ENCODE data around the gene SMARCB1.

SMARCB1 gene

GRCh38 chr22:23774114-23774921 is 12.4 kb upstream of the SMARCB1 start:
- Histone ChIP-seq H3K4me3 (replicated peaks; ENCODE audit: low read depth, low read length) (no peak overlapping the region), H3K27me3 (replicated peaks; ENCODE audit: control insufficient read depth, insufficient read depth, low read length) (no peaks in the 10 kb centered on the region; the same call in 1 of the 2 replicates), H3K36me3 (ENCODE audit: control insufficient read depth, insufficient read depth, low read length) (no peaks in the 10 kb centered on the region)
- TF ChIP-seq, protein P1, sequence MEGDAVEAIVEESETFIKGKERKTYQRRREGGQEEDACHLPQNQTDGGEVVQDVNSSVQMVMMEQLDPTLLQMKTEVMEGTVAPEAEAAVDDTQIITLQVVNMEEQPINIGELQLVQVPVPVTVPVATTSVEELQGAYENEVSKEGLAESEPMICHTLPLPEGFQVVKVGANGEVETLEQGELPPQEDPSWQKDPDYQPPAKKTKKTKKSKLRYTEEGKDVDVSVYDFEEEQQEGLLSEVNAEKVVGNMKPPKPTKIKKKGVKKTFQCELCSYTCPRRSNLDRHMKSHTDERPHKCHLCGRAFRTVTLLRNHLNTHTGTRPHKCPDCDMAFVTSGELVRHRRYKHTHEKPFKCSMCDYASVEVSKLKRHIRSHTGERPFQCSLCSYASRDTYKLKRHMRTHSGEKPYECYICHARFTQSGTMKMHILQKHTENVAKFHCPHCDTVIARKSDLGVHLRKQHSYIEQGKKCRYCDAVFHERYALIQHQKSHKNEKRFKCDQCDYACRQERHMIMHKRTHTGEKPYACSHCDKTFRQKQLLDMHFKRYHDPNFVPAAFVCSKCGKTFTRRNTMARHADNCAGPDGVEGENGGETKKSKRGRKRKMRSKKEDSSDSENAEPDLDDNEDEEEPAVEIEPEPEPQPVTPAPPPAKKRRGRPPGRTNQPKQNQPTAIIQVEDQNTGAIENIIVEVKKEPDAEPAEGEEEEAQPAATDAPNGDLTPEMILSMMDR (IDR thresholded peaks at IDR 0.05; ENCODE audit: insufficient read depth, low read length, poor library complexity, severe bottlenecking), result no peak
- DNase-seq (ENCODE audit: extremely low read depth, insufficient read length), result no peak

DNA sequence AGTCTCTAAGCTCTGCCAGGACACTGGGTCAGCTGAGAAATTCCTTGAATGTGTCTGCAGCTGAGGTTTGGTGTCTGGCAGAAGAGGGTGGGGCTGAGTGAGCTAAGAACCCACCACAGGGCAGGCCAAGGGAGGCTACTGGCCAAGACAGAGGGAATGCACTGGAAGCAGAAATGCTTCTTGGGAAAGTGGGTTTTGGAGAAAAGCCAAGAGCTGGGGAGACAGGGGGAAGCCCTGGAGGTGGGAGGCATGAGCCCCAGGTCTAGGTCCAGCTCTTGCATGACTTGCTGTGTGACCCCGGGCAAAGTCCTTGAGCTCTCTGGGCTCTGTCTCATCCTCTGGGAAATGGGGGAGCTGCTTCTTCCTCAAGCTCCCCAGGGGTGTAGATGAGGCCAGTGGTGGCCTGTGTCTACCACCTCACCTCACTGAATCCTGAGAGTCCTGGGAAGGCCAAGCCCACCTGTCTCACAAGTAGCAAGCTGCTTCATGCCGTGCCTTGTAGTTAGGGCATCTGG is 11.8 kb upstream of the SMARCB1 start:
- Histone ChIP-seq H3K36me3 (ENCODE audit: control insufficient read depth, insufficient read depth, low read length) (no peaks in the 10 kb centered on the region), H3K4me3 (replicated peaks; ENCODE audit: low read depth, low read length) (no peak overlapping the region), H3K27me3 (replicated peaks; ENCODE audit: control insufficient read depth, insufficient read depth, low read length) (no peaks in the 10 kb centered on the region; the same call in 1 of the 2 replicates)
- TF ChIP-seq, protein P1 (IDR thresholded peaks at IDR 0.05; ENCODE audit: insufficient read depth, low read length, poor library complexity, severe bottlenecking), result no peak
- no peak for DNase-seq (ENCODE audit: extremely low read depth, insufficient read length)

GRCh38 chr22:23775779-23776375 is 10.9 kb upstream of the SMARCB1 start:
- Histone ChIP-seq H3K27me3 (replicated peaks; ENCODE audit: control insufficient read depth, insufficient read depth, low read length) (no peaks in the 10 kb centered on the region; the same call in 1 of the 2 replicates), H3K4me3 (replicated peaks; ENCODE audit: low read depth, low read length) (no peak overlapping the region), H3K36me3 (ENCODE audit: control insufficient read depth, insufficient read depth, low read length) (no peaks in the 10 kb centered on the region)
- TF ChIP-seq, protein P1 (IDR thresholded peaks at IDR 0.05; ENCODE audit: insufficient read depth, low read length, poor library complexity, severe bottlenecking), result no peak
- no peak for DNase-seq (ENCODE audit: extremely low read depth, insufficient read length)

DNA sequence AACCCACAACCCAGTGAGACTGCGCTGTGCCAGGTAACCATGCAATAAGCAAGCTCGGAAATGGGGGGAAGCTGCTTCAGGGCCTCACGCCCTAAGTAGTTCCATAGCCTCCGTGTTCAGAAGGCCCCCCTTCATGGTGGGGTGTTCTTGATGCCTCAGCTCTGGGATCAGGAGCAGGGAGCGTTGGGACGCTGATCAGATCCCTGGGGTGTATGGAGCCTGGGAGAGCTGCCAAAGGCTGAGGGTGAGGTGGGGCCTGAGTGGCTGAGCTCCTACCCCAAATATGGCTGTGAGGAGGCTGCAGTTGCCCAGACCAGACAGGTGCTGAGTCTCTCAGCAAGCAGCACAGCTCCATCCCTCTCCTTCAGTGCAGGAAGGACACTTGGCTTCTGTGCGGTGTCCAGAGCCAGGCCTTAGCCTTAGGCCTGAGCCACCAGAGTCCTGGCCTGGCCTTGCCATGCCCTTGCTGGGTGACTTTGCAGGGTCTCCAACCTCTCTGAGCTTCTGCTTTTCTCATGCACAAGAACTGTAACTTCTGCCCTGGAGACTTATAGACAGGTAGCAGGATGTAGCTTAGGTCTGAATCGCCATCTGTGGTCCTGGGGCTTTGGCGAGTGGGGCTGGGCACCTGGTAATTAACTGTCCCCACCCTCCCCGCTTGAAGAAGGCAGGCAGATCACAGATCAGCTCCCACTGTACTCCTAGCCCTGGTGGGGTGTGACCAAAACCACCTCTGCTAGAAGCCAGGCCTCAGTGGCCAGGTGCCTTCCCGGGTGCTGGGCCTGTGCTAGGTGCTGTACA is 8.8 kb upstream of the SMARCB1 start:
- TF ChIP-seq, protein P1 (IDR thresholded peaks at IDR 0.05; ENCODE audit: insufficient read depth, low read length, poor library complexity, severe bottlenecking), result no peak
- H3K4me3 ChIP-seq (replicated peaks; ENCODE audit: low read depth, low read length), result no peak overlapping the region
- H3K27me3 ChIP-seq (replicated peaks; ENCODE audit: control insufficient read depth, insufficient read depth, low read length), result no peaks in the 10 kb centered on the region; the same call in 1 of the 2 replicates
- DNase-seq (ENCODE audit: extremely low read depth, insufficient read length), result no peak
- no peaks in the 10 kb centered on the region for H3K36me3 ChIP-seq (ENCODE audit: control insufficient read depth, insufficient read depth, low read length)

GRCh38 chr22:23778577-23778900 is 8.2 kb upstream of the SMARCB1 start:
- no peak overlapping the region for H3K4me3 ChIP-seq (replicated peaks; ENCODE audit: low read depth, low read length)
- H3K27me3 ChIP-seq (replicated peaks; ENCODE audit: control insufficient read depth, insufficient read depth, low read length), result no peaks in the 10 kb centered on the region; the same call in 1 of the 2 replicates
- no peaks in the 10 kb centered on the region for H3K36me3 ChIP-seq (ENCODE audit: control insufficient read depth, insufficient read depth, low read length)
- no peak for DNase-seq (ENCODE audit: extremely low read depth, insufficient read length)
- TF ChIP-seq, protein P1 (IDR thresholded peaks at IDR 0.05; ENCODE audit: insufficient read depth, low read length, poor library complexity, severe bottlenecking), result no peak

All from GM06990 (cell line).